Endothelial cell (in vitro differentiated cells): ENCODE measurements around the gene OXER1. TPM values are rescaled to one million over a fixed set of nuclear protein-coding genes. Genes with fewer than 3 reads are reported as not detected.
A peak's percentile ranks its signal among the peaks of the same experiment; 100 is the strongest.

Experiments
- DNase-seq: peaks from one replicate; pipeline ENCODE4 v3.0.0; 2021; ENCODE audit warnings: low spot score
- H3K27ac Mint-ChIP-seq: one replicate; pipeline ENCODE4 v1.8.0; 2021; ENCODE audit warnings: mixed read lengths, inconsistent platforms; ENCODE audit not compliant: unreplicated experiment
- H3K27me3 Mint-ChIP-seq: one replicate; pipeline ENCODE4 v1.8.0; 2021; ENCODE audit warnings: mild to moderate bottlenecking, moderate library complexity, mixed read lengths, inconsistent platforms; ENCODE audit not compliant: unreplicated experiment
- H3K36me3 Mint-ChIP-seq: one replicate; pipeline ENCODE4 v1.8.0; 2021; ENCODE audit warnings: mild to moderate bottlenecking, low read depth, mixed read lengths, inconsistent platforms; ENCODE audit not compliant: unreplicated experiment
- H3K4me1 Mint-ChIP-seq: one replicate; pipeline ENCODE4 v1.8.0; 2021; ENCODE audit warnings: mild to moderate bottlenecking, mixed read lengths, inconsistent platforms; ENCODE audit not compliant: unreplicated experiment
- H3K4me3 Mint-ChIP-seq: one replicate; pipeline ENCODE4 v1.8.0; 2021; ENCODE audit warnings: mild to moderate bottlenecking, mixed read lengths, inconsistent platforms; ENCODE audit not compliant: unreplicated experiment
- H3K9me3 Mint-ChIP-seq: one replicate; pipeline ENCODE4 v1.8.0; 2021; ENCODE audit warnings: mixed read lengths, inconsistent platforms; ENCODE audit not compliant: unreplicated experiment
- total RNA-seq: library from RNA; stranded (reverse); fragmentation: NEBNext Ultra II Directional; extraction: Animal tissue kit (Norgen Biotek cat#: 25700); gene quantifications from one replicate; pipeline ENCODE4 v1.2.1, GENCODE V29; 2021; ENCODE audit not compliant: unreplicated experiment
- TF ChIP-seq, protein P1 (sequence below): fragments of 200-600 bp; sonication (generic); IDR thresholded peaks from one replicate; pipeline ENCODE4 v1.5.0; 2021; ENCODE audit warnings: antibody characterized with exemption; ENCODE audit not compliant: unreplicated experiment

OXER1 gene
- total RNA-seq, 1 donor from 2014 or later: 1.5 TPM

DNA sequence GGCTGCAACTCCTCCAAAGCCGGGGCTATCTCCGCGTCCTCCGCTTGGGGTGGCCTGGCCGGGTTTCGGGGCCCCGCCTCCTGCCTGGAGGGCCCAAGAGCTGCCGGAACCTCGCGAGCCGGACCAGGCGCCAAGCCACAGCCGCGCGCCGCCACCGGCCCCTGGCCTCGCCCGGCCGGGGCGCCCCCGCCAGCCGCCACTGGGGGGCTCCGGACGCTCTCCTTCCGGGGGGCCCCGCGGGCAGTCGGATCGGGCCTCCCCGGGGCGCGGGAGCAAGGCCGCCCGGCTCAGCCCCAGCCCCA, 45.8 kb upstream of the OXER1 start:
- peak; percentile 80 for DNase-seq
- Mint-ChIP-seq H3K36me3 (no peaks in the 10 kb centered on the region), H3K4me3 (peak overlapping the region; percentile 87), H3K4me1 (peaks cover 14% of the 10 kb centered on the region), H3K9me3 (no peaks in the 10 kb centered on the region), H3K27ac (peak overlapping the region; percentile 78), H3K27me3 (peaks cover 18% of the 10 kb centered on the region)
- TF ChIP-seq, protein P1, sequence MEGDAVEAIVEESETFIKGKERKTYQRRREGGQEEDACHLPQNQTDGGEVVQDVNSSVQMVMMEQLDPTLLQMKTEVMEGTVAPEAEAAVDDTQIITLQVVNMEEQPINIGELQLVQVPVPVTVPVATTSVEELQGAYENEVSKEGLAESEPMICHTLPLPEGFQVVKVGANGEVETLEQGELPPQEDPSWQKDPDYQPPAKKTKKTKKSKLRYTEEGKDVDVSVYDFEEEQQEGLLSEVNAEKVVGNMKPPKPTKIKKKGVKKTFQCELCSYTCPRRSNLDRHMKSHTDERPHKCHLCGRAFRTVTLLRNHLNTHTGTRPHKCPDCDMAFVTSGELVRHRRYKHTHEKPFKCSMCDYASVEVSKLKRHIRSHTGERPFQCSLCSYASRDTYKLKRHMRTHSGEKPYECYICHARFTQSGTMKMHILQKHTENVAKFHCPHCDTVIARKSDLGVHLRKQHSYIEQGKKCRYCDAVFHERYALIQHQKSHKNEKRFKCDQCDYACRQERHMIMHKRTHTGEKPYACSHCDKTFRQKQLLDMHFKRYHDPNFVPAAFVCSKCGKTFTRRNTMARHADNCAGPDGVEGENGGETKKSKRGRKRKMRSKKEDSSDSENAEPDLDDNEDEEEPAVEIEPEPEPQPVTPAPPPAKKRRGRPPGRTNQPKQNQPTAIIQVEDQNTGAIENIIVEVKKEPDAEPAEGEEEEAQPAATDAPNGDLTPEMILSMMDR: peak; percentile 47

DNA sequence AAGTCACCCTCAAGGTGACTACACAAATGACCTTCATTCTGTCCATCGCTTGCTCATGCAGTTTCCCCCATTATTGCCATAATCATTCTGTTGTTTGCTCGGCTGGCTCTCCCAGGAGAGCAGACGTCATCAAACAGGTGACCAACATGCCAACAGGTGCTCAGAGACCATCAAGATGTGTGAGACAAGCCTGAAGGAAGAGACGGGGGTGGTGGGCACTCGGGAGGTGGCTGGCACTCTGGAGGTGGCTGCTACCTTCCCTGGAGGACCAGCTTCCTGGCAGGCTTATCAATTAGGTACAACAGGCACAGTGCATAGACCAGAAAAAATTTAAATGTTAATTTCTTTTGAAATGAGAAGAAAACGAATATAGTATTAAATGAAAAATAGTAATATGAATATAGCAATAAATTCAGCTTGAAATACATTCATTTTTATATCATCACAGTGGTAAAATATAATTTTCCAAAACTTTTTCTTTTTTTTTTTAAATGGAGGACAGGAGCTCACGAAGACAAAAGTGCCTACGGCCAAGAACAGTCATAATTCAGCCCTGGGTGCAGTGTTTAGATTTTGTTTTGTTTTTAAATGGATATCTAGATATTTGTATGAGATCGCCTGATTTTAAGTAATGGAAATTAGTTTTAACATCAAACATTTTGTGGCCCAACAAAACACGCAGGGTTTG, 45.3 kb upstream of the OXER1 start:
- H3K4me3 Mint-ChIP-seq: peak overlapping the region; percentile 87
- H3K27me3 Mint-ChIP-seq: peaks cover 18% of the 10 kb centered on the region
- no peak for DNase-seq
- no peaks in the 10 kb centered on the region for H3K36me3 Mint-ChIP-seq
- peak overlapping the region; percentile 78 for H3K27ac Mint-ChIP-seq
- TF ChIP-seq, protein P1: no peak
- H3K9me3 Mint-ChIP-seq: no peaks in the 10 kb centered on the region
- peaks cover 14% of the 10 kb centered on the region for H3K4me1 Mint-ChIP-seq

DNA sequence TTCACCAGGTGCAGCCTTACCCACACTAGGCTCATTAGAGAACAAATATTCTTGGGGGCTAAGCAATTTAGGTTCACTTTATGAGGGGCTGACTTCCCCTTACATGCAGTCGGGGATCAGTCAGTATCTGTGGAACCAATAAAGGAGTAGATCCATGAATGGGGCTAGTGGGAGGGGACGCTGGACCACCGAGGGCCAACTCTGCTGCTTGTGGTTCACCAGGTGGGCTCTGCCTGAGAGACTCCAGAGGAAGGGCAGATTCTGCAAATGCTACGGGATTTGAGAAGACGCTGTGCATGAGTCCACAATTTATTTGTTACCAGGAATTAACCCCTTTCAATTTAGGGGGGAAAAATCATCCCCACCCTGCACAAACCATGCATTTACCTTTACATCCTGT, 44.4 kb upstream of the OXER1 start:
- peaks cover 18% of the 10 kb centered on the region for H3K27me3 Mint-ChIP-seq
- H3K4me1 Mint-ChIP-seq: peaks cover 14% of the 10 kb centered on the region
- no peaks in the 10 kb centered on the region for H3K36me3 Mint-ChIP-seq
- H3K27ac Mint-ChIP-seq: no peak overlapping the region
- DNase-seq: no peak
- TF ChIP-seq, protein P1: no peak
- no peaks in the 10 kb centered on the region for H3K9me3 Mint-ChIP-seq
- H3K4me3 Mint-ChIP-seq: peak overlapping the region; percentile 59

DNA sequence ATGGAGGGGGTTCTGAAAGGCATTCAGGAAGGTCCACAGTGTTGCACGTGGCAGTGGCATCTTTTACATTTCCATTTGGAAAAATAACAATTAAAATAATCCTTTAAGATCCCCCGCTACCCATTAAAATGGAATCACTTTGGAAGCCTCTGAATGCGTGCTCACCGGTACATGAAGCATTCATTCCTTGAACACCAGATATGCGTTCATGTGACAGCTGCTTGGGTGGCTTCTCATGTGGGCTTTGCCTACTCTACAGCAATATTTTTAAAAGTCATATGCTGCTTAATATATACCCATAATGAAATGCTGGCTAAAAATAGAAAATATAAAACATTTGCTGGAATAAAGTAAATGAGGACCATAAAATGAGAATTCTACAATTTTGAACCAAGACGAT, 42.9 kb upstream of the OXER1 start:
- no peaks in the 10 kb centered on the region for H3K9me3 Mint-ChIP-seq
- no peaks in the 10 kb centered on the region for H3K36me3 Mint-ChIP-seq
- TF ChIP-seq, protein P1: no peak
- H3K4me3 Mint-ChIP-seq: no peak overlapping the region
- H3K27ac Mint-ChIP-seq: no peak overlapping the region
- DNase-seq: no peak
- peaks cover 11% of the 10 kb centered on the region for H3K4me1 Mint-ChIP-seq
- peaks cover 18% of the 10 kb centered on the region for H3K27me3 Mint-ChIP-seq

DNA sequence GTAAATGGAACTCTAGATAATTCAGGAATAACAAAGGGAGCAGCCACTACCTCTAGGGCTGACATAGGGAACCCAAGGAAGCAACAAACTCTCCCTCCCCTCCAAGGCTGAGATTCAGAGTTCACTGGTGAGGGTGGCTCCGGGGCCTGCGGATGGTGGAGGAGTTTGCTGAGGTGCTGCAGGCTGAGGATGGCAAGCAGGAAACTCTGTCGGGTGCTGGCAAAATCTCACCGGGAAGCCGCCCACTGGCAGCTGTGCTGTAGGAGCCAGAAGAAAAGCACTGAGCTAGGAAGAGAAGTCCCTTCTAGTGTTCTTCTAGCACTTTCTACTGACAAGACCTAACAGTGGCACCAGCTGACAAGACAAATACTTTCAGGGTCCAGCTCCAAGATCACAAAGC, 41.0 kb upstream of the OXER1 start:
- TF ChIP-seq, protein P1: no peak
- H3K27ac Mint-ChIP-seq: no peak overlapping the region

More for the DNA sequence above, 41.0 kb upstream of the OXER1 start:
- no peaks in the 10 kb centered on the region for H3K36me3 Mint-ChIP-seq
- H3K27me3 Mint-ChIP-seq: peaks cover 10% of the 10 kb centered on the region
- DNase-seq: no peak
- no peaks in the 10 kb centered on the region for H3K9me3 Mint-ChIP-seq
- H3K4me1 Mint-ChIP-seq: peaks cover 4% of the 10 kb centered on the region
- H3K4me3 Mint-ChIP-seq: no peak overlapping the region
